H9 (cell line): ENCODE measurements around the gene ZFTA. TPM values are rescaled to one million over a fixed set of nuclear protein-coding genes. Genes with fewer than 3 reads are reported as not detected.

Experiments
- DNase-seq: peaks from one replicate; pipeline ENCODE4 v3.0.0-alpha.2; 2017
- H2AFZ ChIP-seq: one replicate; pipeline ENCODE4 v1.6.1; 2013; ENCODE audit warnings: mild to moderate bottlenecking, low read length, control low read depth, moderate library complexity
- H2AK5ac ChIP-seq: 2 replicates; pipeline ENCODE4 v1.6.1; 2013; ENCODE audit warnings: low read length, control low read depth, mixed read lengths; ENCODE audit not compliant: insufficient read length
- H2BK120ac ChIP-seq: one replicate; pipeline ENCODE4 v1.6.1; 2013; ENCODE audit warnings: low read depth, mild to moderate bottlenecking, low read length, control low read depth, inconsistent platforms; ENCODE audit not compliant: poor library complexity, severe bottlenecking
- H2BK12ac ChIP-seq: 2 replicates; pipeline ENCODE4 v1.6.1; 2013; ENCODE audit warnings: low read length, control low read depth, mixed read lengths, low read depth; ENCODE audit not compliant: insufficient read length
- H2BK15ac ChIP-seq: 2 replicates; pipeline ENCODE4 v1.6.1; 2013; ENCODE audit warnings: low read depth, low read length, control low read depth
- H2BK20ac ChIP-seq: one replicate; pipeline ENCODE4 v1.6.1; 2013; ENCODE audit warnings: low read depth, mild to moderate bottlenecking, low read length, control low read depth, inconsistent platforms; ENCODE audit not compliant: poor library complexity, severe bottlenecking
- H2BK5ac ChIP-seq: 2 replicates; pipeline ENCODE4 v1.6.1; 2013; ENCODE audit warnings: low read length, control low read depth, mixed read lengths; ENCODE audit not compliant: insufficient read length
- H3K14ac ChIP-seq: 2 replicates; pipeline ENCODE4 v1.6.1; 2013; ENCODE audit warnings: low read length, control low read depth; ENCODE audit not compliant: insufficient read depth
- H3K18ac ChIP-seq: 2 replicates; pipeline ENCODE4 v1.6.1; 2013; ENCODE audit warnings: low read depth, mild to moderate bottlenecking, mixed read lengths, low read length, control low read depth; ENCODE audit not compliant: insufficient read length
- H3K23ac ChIP-seq: 2 replicates; pipeline ENCODE4 v1.6.1; 2013; ENCODE audit warnings: low read length, control low read depth, mixed read lengths, low read depth; ENCODE audit not compliant: insufficient read length
- H3K23me2 ChIP-seq: 2 replicates; pipeline ENCODE4 v1.6.1; 2013; ENCODE audit warnings: low read depth, mild to moderate bottlenecking, mixed read lengths, low read length, control low read depth; ENCODE audit not compliant: insufficient read length, poor library complexity, severe bottlenecking
- H3K27ac ChIP-seq: 2 replicates; pipeline ENCODE4 v1.5.1; 2013; ENCODE audit warnings: low read length, control low read depth, mixed read lengths, low read depth; ENCODE audit not compliant: insufficient read length
- H3K27me3 ChIP-seq: 2 replicates; pipeline ENCODE4 v1.6.1; 2013; ENCODE audit warnings: low read length, control low read depth, inconsistent platforms; ENCODE audit not compliant: insufficient read depth
- H3K4ac ChIP-seq: 2 replicates; pipeline ENCODE4 v1.6.1; 2013; ENCODE audit warnings: low read depth, mild to moderate bottlenecking, control low read depth, inconsistent platforms, low read length, moderate library complexity
- H3K4me1 ChIP-seq: 2 replicates; pipeline ENCODE4 v1.6.1; 2013; ENCODE audit warnings: low read length, control low read depth, inconsistent platforms; ENCODE audit not compliant: insufficient read depth
- H3K4me2 ChIP-seq: 2 replicates; pipeline ENCODE4 v1.6.1; 2013; ENCODE audit warnings: low read length, control low read depth, mixed read lengths; ENCODE audit not compliant: insufficient read length, insufficient read depth
- H3K56ac ChIP-seq: 2 replicates; pipeline ENCODE4 v1.6.1; 2013; ENCODE audit warnings: low read depth, mild to moderate bottlenecking, mixed read lengths, low read length, control low read depth; ENCODE audit not compliant: insufficient read length
- H3K79me1 ChIP-seq: 2 replicates; pipeline ENCODE4 v1.6.1; 2013; ENCODE audit warnings: low read depth, mild to moderate bottlenecking, moderate library complexity, low read length, control low read depth, inconsistent platforms; ENCODE audit not compliant: insufficient read depth, poor library complexity, severe bottlenecking
- H3K79me2 ChIP-seq: 2 replicates; pipeline ENCODE4 v1.6.1; 2013; ENCODE audit warnings: low read length, control low read depth, inconsistent platforms; ENCODE audit not compliant: insufficient read depth
- H3K9ac ChIP-seq: 2 replicates; pipeline ENCODE4 v1.6.1; 2013; ENCODE audit warnings: low read length, control low read depth, mixed read lengths; ENCODE audit not compliant: insufficient read length; ENCODE audit errors: extremely low read depth
- H3K9me3 ChIP-seq: one replicate; pipeline ENCODE4 v1.6.1; 2013; ENCODE audit warnings: low read depth, low read length, inconsistent platforms; ENCODE audit not compliant: control insufficient read depth
- H3T11ph ChIP-seq: one replicate; pipeline ENCODE4 v1.6.1; 2013; ENCODE audit warnings: mild to moderate bottlenecking, low read length, control low read depth, inconsistent platforms
- H4K20me1 ChIP-seq: one replicate; pipeline ENCODE4 v1.6.1; 2013; ENCODE audit not compliant: control insufficient read depth, insufficient read length, insufficient read depth
- H4K5ac ChIP-seq: 2 replicates; pipeline ENCODE4 v1.6.1; 2013; ENCODE audit warnings: low read depth, mild to moderate bottlenecking, mixed read lengths, low read length, control low read depth; ENCODE audit not compliant: insufficient read length
- H4K8ac ChIP-seq: replicated peaks from 2 replicates; pipeline ENCODE4 v1.6.1; 2013; ENCODE audit warnings: low read length, control low read depth, mixed read lengths, low read depth; ENCODE audit not compliant: insufficient read length
- H4K91ac ChIP-seq: 2 replicates; pipeline ENCODE4 v1.6.1; 2013; ENCODE audit warnings: low read depth, mild to moderate bottlenecking, moderate library complexity, mixed read lengths, low read length, control low read depth; ENCODE audit not compliant: insufficient read length
- H3K27ac Mint-ChIP-seq, 3 experiments: 2 replicates in 2 of 3; 3 replicates in 1 of 3; pipeline ENCODE4 v1.8.0; 2020 to 2021; ENCODE audit warnings: mixed read lengths in 3 of 3, mild to moderate bottlenecking in 1 of 3, moderate library complexity in 1 of 3
- H3K27me3 Mint-ChIP-seq: 2 replicates; pipeline ENCODE4 v1.8.0; 2021; ENCODE audit warnings: low read depth, mild to moderate bottlenecking, moderate library complexity, mixed read lengths
- H3K36me3 Mint-ChIP-seq, 3 experiments: 2 replicates in 2 of 3; 3 replicates in 1 of 3; pipeline ENCODE4 v1.8.0; 2020 to 2021; ENCODE audit warnings: low read depth in 3 of 3, mixed read lengths in 3 of 3; ENCODE audit not compliant: insufficient read depth in 1 of 3
- H3K4me1 Mint-ChIP-seq, 2 experiments: 2 replicates each; pipeline ENCODE4 v1.8.0; 2020; ENCODE audit warnings: mixed read lengths in 2 of 2
- H3K4me3 Mint-ChIP-seq, 2 experiments: 2 replicates in 1 of 2; 3 replicates in 1 of 2; pipeline ENCODE4 v1.8.0; 2020 to 2021; ENCODE audit warnings: mild to moderate bottlenecking in 2 of 2, mixed read lengths in 2 of 2, moderate library complexity in 1 of 2
- H3K9me3 Mint-ChIP-seq, 2 experiments: 2 replicates in 1 of 2; 3 replicates in 1 of 2; pipeline ENCODE4 v1.8.0; 2020; ENCODE audit warnings: mild to moderate bottlenecking in 2 of 2, mixed read lengths in 2 of 2, moderate library complexity in 1 of 2
- CTCF ChIP-seq: fragments of 200-600 bp; sonication (generic); conservative IDR thresholded peaks from 3 replicates; pipeline ENCODE4 v1.8.0; 2021; ENCODE audit warnings: antibody characterized with exemption, mild to moderate bottlenecking
- WGBS: extraction: QIAGEN DNeasy Blood & Tissue Kit; methylation state at CpG from one replicate; pipeline ENCODE4 v1.1.7; 2013; ENCODE audit warnings: missing lambda C conversion rate, low lambda C conversion rate, mixed read lengths; ENCODE audit not compliant: insufficient read length; ENCODE audit errors: extremely low coverage; 5-methylcytosine and 5-hydroxymethylcytosine counted together
- total RNA-seq: library from RNA; stranded (reverse); gene quantifications from 2 replicates; pipeline ENCODE4 v1.2.1, GENCODE V29; 2021

Gene ZFTA
- total RNA-seq, 1 experiment from 2014 or later: 48.2 TPM

DNA sequence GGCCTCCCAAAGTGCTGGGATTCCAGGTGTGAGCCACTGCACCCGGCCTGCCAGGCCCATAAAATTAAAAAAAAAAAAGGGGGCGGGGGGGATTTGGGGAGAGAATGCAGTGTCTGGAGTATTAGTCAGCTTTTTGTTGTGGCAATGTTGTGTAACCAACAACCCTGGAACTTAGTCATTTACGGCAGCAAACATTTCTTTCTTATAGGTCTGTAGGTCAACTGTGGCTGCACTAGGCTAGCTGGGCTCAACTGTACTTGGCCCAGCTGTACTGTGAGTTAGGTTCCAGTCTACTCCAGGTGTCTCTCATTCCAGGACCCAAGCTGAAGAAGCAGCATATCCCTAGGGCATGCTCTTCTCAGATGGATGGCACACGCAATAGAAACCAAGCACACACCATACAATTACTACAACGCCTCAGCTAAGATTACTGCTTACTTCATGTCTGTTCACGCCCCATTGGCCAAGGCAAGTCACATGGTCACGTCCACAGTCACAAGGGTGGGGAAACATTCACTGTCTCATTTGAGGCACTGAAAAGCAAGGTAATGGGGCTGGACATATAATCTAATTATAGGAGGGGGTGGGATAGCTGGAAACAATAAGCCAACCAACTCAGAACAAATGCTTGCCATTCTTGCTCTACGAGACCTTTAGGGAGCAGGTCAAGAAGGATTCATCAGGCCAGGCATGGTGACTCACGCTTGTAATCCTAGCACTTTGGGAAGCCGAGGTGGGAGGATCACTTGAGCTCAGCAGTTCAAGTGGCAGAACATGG is 34.3 kb upstream of the ZFTA start:
- H3K18ac ChIP-seq: no peak overlapping the region
- H4K5ac ChIP-seq: no peak overlapping the region
- no peak for DNase-seq
- no peak overlapping the region for H2BK12ac ChIP-seq
- H3K14ac ChIP-seq: no peak overlapping the region
- H2BK120ac ChIP-seq: no peak overlapping the region
- H4K91ac ChIP-seq: no peak overlapping the region
- no peaks in the 10 kb centered on the region for H3K79me1 ChIP-seq
- no peaks in the 10 kb centered on the region for H4K20me1 ChIP-seq
- Mint-ChIP-seq H3K27ac (no peak overlapping the region), H3K4me1 (peaks cover 0 to 4% of the 10 kb centered on the region in 2 experiments; a peak in 1 of 4 replicates), H3K4me3 (no peak overlapping the region), H3K27me3 (no peaks in the 10 kb centered on the region), H3K36me3 (peaks cover 0 to 3% (median 0%) of the 10 kb centered on the region in 3 experiments; a peak in 2 of 7 replicates), H3K9me3 (0 out of 5 replicates have a peak, but pooled peaks cover 0 to 3% of the 10 kb centered on the region in 2 experiments)
- no peak overlapping the region for H2BK5ac ChIP-seq
- H2AK5ac ChIP-seq: no peak overlapping the region
- H2AFZ ChIP-seq: no peak overlapping the region
- H2BK20ac ChIP-seq: no peak overlapping the region
- H3K4ac ChIP-seq: no peak overlapping the region
- no peak overlapping the region for H3K4me2 ChIP-seq
- no peak overlapping the region for H2BK15ac ChIP-seq
- H3K9me3 ChIP-seq: no peaks in the 10 kb centered on the region
- H4K8ac ChIP-seq: no peak overlapping the region
- no CpG with 5 or more reads among the region's 10 CpGs for WGBS
- H3K23me2 ChIP-seq: no peaks in the 10 kb centered on the region
- no peak overlapping the region for H3K9ac ChIP-seq
- H3K79me2 ChIP-seq: no peaks in the 10 kb centered on the region
- no peak overlapping the region for H3K56ac ChIP-seq
- no peak overlapping the region for H3T11ph ChIP-seq
- H3K4me1 ChIP-seq: no peaks in the 10 kb centered on the region; the same call in 1 of the 2 replicates
- no peak for TF ChIP-seq CTCF
- H3K27ac ChIP-seq: no peak overlapping the region
- H3K23ac ChIP-seq: no peak overlapping the region
- H3K27me3 ChIP-seq: no peaks in the 10 kb centered on the region
